SKM-1 (cell line): ENCODE measurements around the gene COX5B.
A peak's percentile ranks its signal among the peaks of the same experiment; 100 is the strongest.
"Not testable (repeated sequence)": the region's sequence is repeated elsewhere in the genome, so short reads cannot be mapped to it uniquely, and the experiment has no call there.

Experiments
- DNase-seq: peaks from one replicate; lab custom pipeline; 2025; ENCODE audit not compliant: unreplicated experiment; lab: John Stamatoyannopoulos, UW

The COX5B gene

GRCh38 chr2:97672606-97673140, 26.8 kb downstream of the COX5B start:
- not testable (repeated sequence) for DNase-seq

GRCh38 chr2:97673182-97673914, 27.5 kb downstream of the COX5B start:
- DNase-seq, result no peak

GRCh38 chr2:97673915-97674283, 28.0 kb downstream of the COX5B start:
- DNase-seq, result no peak

GRCh38 chr2:97675430-97676113, 29.7 kb downstream of the COX5B start:
- no peak for DNase-seq

- no peak for DNase-seq
These were observed 30.8 kb downstream of the COX5B start for GRCh38 chr2:97676620-97677019.

GRCh38 chr2:97677480-97677879, 31.6 kb downstream of the COX5B start:
- no peak for DNase-seq

- no peak for DNase-seq
These were observed 32.4 kb downstream of the COX5B start for GRCh38 chr2:97678298-97678697.

GRCh38 chr2:97687235-97687634, 41.4 kb downstream of the COX5B start:
- not testable (repeated sequence) for DNase-seq

GRCh38 chr2:97688062-97688827, 42.4 kb downstream of the COX5B start:
- no peak for DNase-seq

- DNase-seq, result no peak
These were observed 45.3 kb downstream of the COX5B start for GRCh38 chr2:97691166-97691565.

- DNase-seq, result no peak
These were observed 47.6 kb downstream of the COX5B start for GRCh38 chr2:97693476-97693875.

GRCh38 chr2:97695744-97696143, 49.9 kb downstream of the COX5B start:
- no peak for DNase-seq

- peak; percentile 80 for DNase-seq
These were observed 51.7 kb downstream of the COX5B start for GRCh38 chr2:97697252-97698235.
